ENCODE results near the gene OGFOD2. TPM values are rescaled to one million over a fixed set of nuclear protein-coding genes. Genes with fewer than 3 reads are reported as not detected.

OGFOD2 gene
- total and polyA plus RNA-seq, 10 donors = 9.5 to 32.3 (median 20.5) TPM

- TF ChIP-seq POLR2A (IDR thresholded peaks at IDR 0.05) = no peak
- no peak for TF ChIP-seq POLR2AphosphoS5 (IDR thresholded peaks at IDR 0.05)
- no peak for TF ChIP-seq CTCF (IDR thresholded peaks at IDR 0.05 in 8 of 11, conservative IDR thresholded peaks at IDR 0.05 in 3 of 11)
- 64 to 80% (median 70%) methylated on average over 4 of the region's 4 CpGs for WGBS, 5 donors
- Histone ChIP-seq H3K27me3 (replicated peaks in 1 of 7) (no peaks in the 10 kb centered on the region), H3K36me3 (no peaks in the 10 kb centered on the region), H3K4me1 (peaks cover 14 to 32% (median 23%) of the 10 kb centered on the region in 6 donors), H3K27ac (no peak overlapping the region), H3K4me3 (no peak overlapping the region), H3K9me3 (no peaks in the 10 kb centered on the region)
- intact Hi-C loops (cut with DNase I; ENCODE audit: low total_unique reads) = no loop called here
- no peak for DNase-seq
These were observed 5.4 kb upstream of the OGFOD2 start for GRCh38 chr12:122969676-122970075.

GRCh38 chr12:122974274-122974891, 661 bp upstream of the OGFOD2 start:
- DNase-seq = peak; percentile 99
- peak in 2 of 11 experiments; percentile 4 to 6 for TF ChIP-seq CTCF (IDR thresholded peaks at IDR 0.05 in 8 of 11, conservative IDR thresholded peaks at IDR 0.05 in 3 of 11)
- TF ChIP-seq POLR2AphosphoS5 (IDR thresholded peaks at IDR 0.05) = peak; percentile 77 to 89 (median 81)
- peak in 1 of 3 donors; percentile 78 for TF ChIP-seq POLR2A (IDR thresholded peaks at IDR 0.05)
- H3K4me3 ChIP-seq = peak overlapping the region; percentile 95 to 100 (median 98)
- H3K27ac ChIP-seq = peak overlapping the region; percentile 97 to 100 (median 99)
- H3K36me3 ChIP-seq = peaks cover 0 to 28% (median 3%) of the 10 kb centered on the region in 6 donors
- no peaks in the 10 kb centered on the region for H3K27me3 ChIP-seq (replicated peaks in 1 of 7)
- H3K9me3 ChIP-seq = no peaks in the 10 kb centered on the region
- intact Hi-C loops (cut with DNase I; ENCODE audit: low total_unique reads) = no loop called here
- peaks cover 20 to 51% (median 47%) of the 10 kb centered on the region in 6 donors for H3K4me1 ChIP-seq
- 0 to 1% (median 0%) methylated on average over 28 to 32 of the region's 32 CpGs for WGBS, 5 donors

- intact Hi-C loops (cut with DNase I; ENCODE audit: low total_unique reads) = no loop called here
- TF ChIP-seq POLR2A (IDR thresholded peaks at IDR 0.05) (no peak), CTCF (IDR thresholded peaks at IDR 0.05 in 8 of 11, conservative IDR thresholded peaks at IDR 0.05 in 3 of 11) (no peak), POLR2AphosphoS5 (IDR thresholded peaks at IDR 0.05) (no peak)
- peak; percentile 78 for DNase-seq
These were observed 975 bp downstream of the OGFOD2 start for GRCh38 chr12:122975790-122976647.

GRCh38 chr12:122976648-122976975, 1.6 kb downstream of the OGFOD2 start:
- intact Hi-C loops (cut with DNase I; ENCODE audit: low total_unique reads) = no loop called here
- Histone ChIP-seq H3K9me3 (no peaks in the 10 kb centered on the region), H3K36me3 (peaks cover 0 to 29% (median 3%) of the 10 kb centered on the region in 6 donors), H3K27ac (peak overlapping the region in 2 of 8 donors; percentile 99), H3K27me3 (replicated peaks in 1 of 7) (no peaks in the 10 kb centered on the region), H3K4me3 (peak overlapping the region in 2 of 8 donors; percentile 98 to 100), H3K4me1 (peaks cover 32 to 68% (median 59%) of the 10 kb centered on the region in 6 donors)
- TF ChIP-seq POLR2A (IDR thresholded peaks at IDR 0.05) = no peak
- no peak for TF ChIP-seq CTCF (IDR thresholded peaks at IDR 0.05 in 8 of 11, conservative IDR thresholded peaks at IDR 0.05 in 3 of 11)
- TF ChIP-seq POLR2AphosphoS5 (IDR thresholded peaks at IDR 0.05) = no peak
- 86 to 95% (median 89%) methylated on average over 9 to 15 of the region's 15 CpGs; no CpG with 5 or more reads in 1 of the 5 donors for WGBS, 5 donors
- DNase-seq = peak; percentile 81

More at GRCh38 chr12:122975790-122976647, 975 bp downstream of the OGFOD2 start:
- peaks cover 0 to 28% (median 3%) of the 10 kb centered on the region in 6 donors for H3K36me3 ChIP-seq
- peak overlapping the region; percentile 97 to 100 (median 99) for H3K27ac ChIP-seq
- no peaks in the 10 kb centered on the region for H3K27me3 ChIP-seq (replicated peaks in 1 of 7)
- peak overlapping the region; percentile 95 to 100 (median 98) for H3K4me3 ChIP-seq
- no peaks in the 10 kb centered on the region for H3K9me3 ChIP-seq
- peaks cover 27 to 62% (median 54%) of the 10 kb centered on the region in 6 donors for H3K4me1 ChIP-seq
- 7 to 19% (median 11%) methylated on average over 7 to 8 of the region's 8 CpGs for WGBS, 5 donors

Data from spleen (tissue), 11 donors.